GM18519 (cell line): ENCODE measurements around the gene MGMT.
A peak's percentile ranks its signal among the peaks of the same experiment; 100 is the strongest.

Experiments used
- ATAC-seq: cut with Tn5 transposase; IDR thresholded peaks from one replicate; pipeline ENCODE4 v1.9.1; 2021; ENCODE audit warnings: mild to moderate bottlenecking, moderate library complexity; ENCODE audit not compliant: unreplicated experiment, low FRiP score

The MGMT gene

GRCh38 chr10:129579228-129579627 is 112.2 kb downstream of the MGMT start:
- no peak for ATAC-seq

GRCh38 chr10:129580010-129580409 is 113.0 kb downstream of the MGMT start:
- no peak for ATAC-seq

- ATAC-seq, result no peak
Measured at GRCh38 chr10:129580901-129581300, 113.9 kb downstream of the MGMT start.

- no peak for ATAC-seq
Measured at GRCh38 chr10:129581827-129582411, 114.9 kb downstream of the MGMT start.

GRCh38 chr10:129583831-129584230 is 116.8 kb downstream of the MGMT start:
- no peak for ATAC-seq

GRCh38 chr10:129586898-129587443 is 119.9 kb downstream of the MGMT start:
- no peak for ATAC-seq

GRCh38 chr10:129589546-129589945 is 122.5 kb downstream of the MGMT start:
- no peak for ATAC-seq

GRCh38 chr10:129593953-129594352 is 126.9 kb downstream of the MGMT start:
- ATAC-seq, result no peak

GRCh38 chr10:129594811-129595210 is 127.8 kb downstream of the MGMT start:
- ATAC-seq, result no peak

- no peak for ATAC-seq
Measured at GRCh38 chr10:129598413-129598812, 131.4 kb downstream of the MGMT start.

- no peak for ATAC-seq
Measured at GRCh38 chr10:129599160-129599559, 132.1 kb downstream of the MGMT start.

GRCh38 chr10:129601737-129602136 is 134.7 kb downstream of the MGMT start:
- ATAC-seq, result peak; percentile 32

- no peak for ATAC-seq
Measured at GRCh38 chr10:129602938-129603535, 136.0 kb downstream of the MGMT start.

- ATAC-seq, result no peak
Measured at GRCh38 chr10:129604333-129605032, 137.4 kb downstream of the MGMT start.

GRCh38 chr10:129605266-129605985 is 138.4 kb downstream of the MGMT start:
- ATAC-seq, result peak; percentile 33

GRCh38 chr10:129605986-129606518 is 139.0 kb downstream of the MGMT start:
- ATAC-seq, result peak; percentile 41

GRCh38 chr10:129607607-129608109 is 140.6 kb downstream of the MGMT start:
- ATAC-seq, result no peak

GRCh38 chr10:129608653-129609052 is 141.6 kb downstream of the MGMT start:
- no peak for ATAC-seq

- no peak for ATAC-seq
Measured at GRCh38 chr10:129609551-129609950, 142.5 kb downstream of the MGMT start.

- ATAC-seq, result no peak
Measured at GRCh38 chr10:129612481-129613109, 145.6 kb downstream of the MGMT start.
